Kasumi-1 (cell line): ENCODE data around the gene NRDE2.
"Not testable (repeated sequence)": the region's sequence is repeated elsewhere in the genome, so short reads cannot be mapped to it uniquely, and the experiment has no call there.

Source experiments
- DNase-seq, 2 experiments: peaks; one replicate each; lab custom pipeline; 2025; lab: John Stamatoyannopoulos, UW

NRDE2 gene

DNA sequence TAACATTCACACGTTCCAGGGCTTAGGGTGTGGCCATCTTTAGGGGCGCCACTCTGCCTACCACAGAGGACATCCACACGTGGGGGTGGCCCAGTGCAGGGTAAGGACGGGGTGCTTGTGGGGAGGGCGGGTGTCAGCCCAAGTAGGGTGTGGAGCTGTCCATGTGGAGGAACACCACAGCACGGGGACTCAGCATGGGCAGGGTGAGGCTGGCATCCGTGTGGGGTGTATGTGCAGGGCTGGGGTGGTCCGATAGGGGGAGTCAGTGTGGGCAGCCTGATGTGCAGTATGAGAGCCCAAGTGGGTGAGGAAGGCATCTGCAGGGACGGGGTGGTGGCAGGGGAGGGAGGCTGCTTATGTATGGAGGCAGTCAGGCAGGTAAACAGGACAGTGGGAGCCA, 57.7 kb downstream of the NRDE2 start:
- peak in 1 of 2 experiments; percentile 10 for DNase-seq

DNA sequence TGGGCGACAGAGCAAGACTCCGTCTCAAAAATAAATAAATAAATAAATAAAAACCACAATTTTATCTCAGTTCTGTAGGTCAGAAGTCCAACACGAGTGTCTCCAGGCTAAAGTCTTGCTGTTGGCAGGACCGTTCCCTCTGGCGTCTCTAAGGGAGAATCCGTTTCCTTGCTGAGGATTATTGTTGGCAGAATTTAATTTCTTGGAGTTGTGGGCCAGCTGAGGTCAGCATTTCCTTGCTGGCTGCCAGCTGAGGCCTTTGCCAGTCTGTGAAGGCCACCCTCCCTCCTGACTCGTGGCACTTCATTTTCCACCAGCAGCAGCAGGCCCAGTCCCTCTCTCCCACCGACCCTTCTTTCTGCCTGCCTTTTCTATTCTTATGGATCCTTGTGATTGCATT, 58.2 kb downstream of the NRDE2 start:
- DNase-seq, result no peak

DNA sequence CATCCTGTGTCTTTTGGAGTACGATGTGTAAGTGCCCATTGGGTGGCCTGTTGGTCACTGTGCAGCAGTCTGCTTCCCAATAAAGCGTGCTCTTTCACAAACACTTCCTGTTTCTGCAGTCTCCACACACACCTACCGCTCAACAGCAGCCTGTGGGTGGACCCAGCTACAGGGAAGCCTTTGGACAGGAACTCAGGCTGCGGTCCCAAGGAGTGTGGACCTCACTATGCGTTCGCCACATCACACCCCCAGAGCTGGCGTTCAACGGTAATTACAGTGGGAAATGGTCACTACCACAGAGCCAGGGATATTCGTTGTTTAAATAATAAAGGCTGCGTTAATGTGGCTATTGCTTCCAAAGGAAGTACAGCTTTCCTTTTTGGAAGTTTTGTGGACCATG, 59.2 kb downstream of the NRDE2 start:
- peak; percentile 14 to 16 for DNase-seq

- no peak for DNase-seq
Measured at GRCh38 chr14:90268420-90268819, 63.3 kb downstream of the NRDE2 start.

- DNase-seq, result no peak
Measured at GRCh38 chr14:90266441-90267154, 65.1 kb downstream of the NRDE2 start.

DNA sequence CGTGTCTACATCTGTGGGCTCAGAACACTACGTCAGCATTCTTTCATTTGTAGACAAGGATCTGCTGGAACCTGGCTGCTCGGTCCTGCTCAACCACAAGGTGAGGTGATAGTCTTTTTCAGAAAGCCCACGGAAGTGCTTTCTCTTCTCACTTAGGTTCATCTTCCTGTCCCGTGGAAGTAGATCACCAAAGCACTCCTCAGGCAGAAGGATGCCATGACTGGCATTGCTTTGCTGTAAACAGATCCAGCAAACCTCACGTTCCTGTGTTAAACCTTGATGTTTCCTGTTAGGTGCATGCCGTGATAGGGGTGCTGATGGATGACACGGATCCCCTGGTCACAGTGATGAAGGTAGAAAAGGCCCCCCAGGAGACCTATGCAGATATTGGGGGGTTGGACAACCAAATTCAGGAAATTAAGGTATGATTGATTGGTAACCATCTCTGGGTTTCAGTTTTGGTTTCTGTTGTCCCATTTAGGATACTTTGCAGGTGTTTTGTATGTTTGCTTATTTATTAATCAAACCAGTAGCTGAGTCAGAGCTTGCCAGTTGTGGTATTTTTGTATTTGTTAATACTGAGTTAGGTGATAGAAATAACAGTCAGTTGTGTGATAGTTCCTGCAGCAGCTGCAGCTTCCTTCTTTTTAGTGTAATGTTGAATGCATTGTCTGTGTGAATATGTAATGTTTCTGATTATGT, 67.8 kb downstream of the NRDE2 start:
- DNase-seq, result no peak

DNA sequence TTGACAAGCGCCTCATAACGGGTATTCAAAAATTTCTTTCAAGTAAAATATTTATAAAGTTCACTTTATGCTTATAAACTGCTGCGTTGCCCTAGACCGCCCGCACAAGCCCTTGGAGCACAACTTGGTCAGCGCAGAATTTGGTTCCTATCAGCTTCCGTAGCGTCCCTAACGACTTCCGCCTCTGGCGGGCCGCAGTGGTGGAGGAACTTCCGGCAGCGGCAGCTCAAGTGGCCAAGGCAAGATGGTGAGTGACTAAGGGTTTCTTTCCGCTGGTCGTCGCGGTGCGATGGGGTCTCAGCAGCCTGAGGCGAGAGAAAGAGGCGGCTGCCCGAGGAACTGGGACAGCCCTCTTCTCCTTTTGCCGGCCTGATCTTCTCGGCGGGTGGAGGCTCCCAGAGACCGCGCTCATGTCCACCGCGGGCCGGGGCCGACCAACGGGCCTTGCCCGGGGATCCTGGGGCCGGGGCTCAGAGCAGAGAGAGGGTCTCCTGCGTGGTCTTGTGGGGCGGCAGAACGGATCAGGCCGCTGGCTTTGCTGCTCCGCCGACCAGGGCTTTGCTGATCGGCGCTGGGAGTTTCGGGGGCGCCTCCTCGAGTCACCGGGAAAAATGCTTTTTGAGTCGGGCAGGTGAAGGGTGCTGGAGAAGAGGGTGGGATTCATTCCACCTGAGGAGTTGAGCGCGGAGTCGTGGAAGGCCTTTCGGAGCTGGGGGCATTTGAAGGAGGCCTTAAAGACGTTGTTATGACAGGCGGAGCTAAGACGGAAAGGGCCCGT, 75.2 kb downstream of the NRDE2 start, which contains the start of gene PSMC1:
PSMC1 (plus strand) TSS at position 200 of the 778 bp plus-strand sequence; CDS start at position 245, 45 bp downstream.
- peak; percentile 82 to 91 for DNase-seq

GRCh38 chr14:90255871-90256270, 75.9 kb downstream of the NRDE2 start:
- DNase-seq, result peak in 1 of 2 experiments; percentile 22

- no peak for DNase-seq
Measured at GRCh38 chr14:90253826-90254225, 77.9 kb downstream of the NRDE2 start.

DNA sequence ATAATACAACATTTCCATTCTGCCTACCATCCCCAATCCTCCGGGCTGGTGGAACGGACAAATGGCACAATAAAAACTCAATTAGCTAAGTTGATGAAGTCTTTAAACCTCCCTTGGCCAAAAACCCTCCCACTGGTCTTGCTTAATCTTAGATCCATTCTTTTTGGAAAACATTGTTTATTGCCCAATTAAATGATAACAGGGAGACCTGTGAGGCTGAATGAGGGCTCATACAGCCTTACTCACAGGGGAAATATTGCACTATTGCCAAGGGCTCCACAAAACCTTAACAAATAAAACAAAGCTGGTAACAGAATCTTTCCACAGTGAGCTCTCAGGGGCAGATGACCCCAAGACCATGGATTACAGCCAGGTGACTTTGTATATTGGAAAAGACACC, 83.1 kb downstream of the NRDE2 start:
- no peak for DNase-seq

- DNase-seq, result not testable (repeated sequence)
Measured at GRCh38 chr14:90247441-90247840, 84.3 kb downstream of the NRDE2 start.

GRCh38 chr14:90246936-90247335, 84.8 kb downstream of the NRDE2 start:
- no peak for DNase-seq

DNA sequence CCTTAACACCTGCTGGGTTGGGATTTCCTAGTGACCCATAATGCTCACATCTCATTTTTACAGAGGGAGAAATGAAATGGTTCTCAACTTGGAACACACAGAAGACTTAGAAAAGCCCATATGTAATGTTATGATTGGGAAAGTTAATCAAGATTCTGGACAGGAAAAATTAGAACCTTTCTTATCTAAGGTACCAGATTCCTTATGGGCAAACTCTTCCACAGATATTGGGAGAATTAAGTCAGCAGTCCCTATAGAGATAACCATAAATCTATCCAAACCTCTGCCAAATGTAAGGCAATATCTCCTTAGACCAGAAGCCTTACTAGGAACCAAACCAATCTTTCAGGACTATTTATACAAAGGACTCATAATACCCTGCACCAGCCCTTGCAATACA, 89.3 kb downstream of the NRDE2 start:
- no peak for DNase-seq

DNA sequence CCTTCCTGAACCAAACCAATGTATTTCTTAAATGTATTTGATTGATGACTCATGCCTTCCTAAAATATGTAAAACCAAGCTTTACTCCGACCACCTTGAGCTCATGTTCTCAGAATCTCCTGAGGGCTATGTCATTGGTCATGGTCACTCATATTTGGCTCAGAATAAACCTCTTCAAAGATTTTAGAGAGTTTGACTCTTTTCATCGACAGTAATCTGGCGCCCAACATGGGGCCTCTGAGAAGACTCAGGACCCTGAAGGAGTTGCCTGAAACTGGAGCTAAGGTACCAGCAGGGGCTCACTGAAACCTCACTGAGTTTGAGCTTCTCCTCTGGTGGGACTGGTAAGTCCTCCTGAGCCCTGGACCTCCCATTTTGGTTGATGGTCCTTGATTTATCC, 92.6 kb downstream of the NRDE2 start:
- DNase-seq, result no peak

- DNase-seq, result peak; percentile 75 to 79
Measured at GRCh38 chr14:90235179-90235976, 96.4 kb downstream of the NRDE2 start.

DNA sequence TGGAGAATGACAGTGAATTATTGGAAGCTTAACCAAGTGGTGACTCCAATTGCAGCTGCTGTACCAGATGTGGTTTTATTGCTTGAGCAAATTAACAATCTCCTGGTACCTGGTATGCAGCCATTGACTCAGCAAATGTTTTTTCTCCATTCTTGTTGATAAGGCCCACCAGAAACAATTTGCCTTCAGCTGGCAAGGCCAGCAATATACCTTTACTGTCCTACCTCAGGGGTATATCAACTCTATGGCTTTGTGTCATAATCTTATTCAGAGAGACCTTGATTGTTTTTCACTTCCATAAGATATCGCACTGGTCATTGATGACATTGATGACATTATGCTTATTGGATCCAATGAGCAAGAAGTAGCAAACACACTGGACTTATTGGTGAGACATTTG, 101.8 kb downstream of the NRDE2 start:
- DNase-seq, result not testable (repeated sequence)

GRCh38 chr14:90228478-90228877, 103.3 kb downstream of the NRDE2 start:
- DNase-seq, result no peak
